ENCODE measurements around the gene RHOT1. TPM values are rescaled to one million over a fixed set of nuclear protein-coding genes. Genes with fewer than 3 reads are reported as not detected.
"Not testable (repeated sequence)": the region's sequence is repeated elsewhere in the genome, so short reads cannot be mapped to it uniquely, and the experiment has no call there.

RHOT1 gene
- total and polyA plus RNA-seq, 3 experiments from 2014 or later, result 20.6 to 31.2 (median 22.5) TPM

DNA sequence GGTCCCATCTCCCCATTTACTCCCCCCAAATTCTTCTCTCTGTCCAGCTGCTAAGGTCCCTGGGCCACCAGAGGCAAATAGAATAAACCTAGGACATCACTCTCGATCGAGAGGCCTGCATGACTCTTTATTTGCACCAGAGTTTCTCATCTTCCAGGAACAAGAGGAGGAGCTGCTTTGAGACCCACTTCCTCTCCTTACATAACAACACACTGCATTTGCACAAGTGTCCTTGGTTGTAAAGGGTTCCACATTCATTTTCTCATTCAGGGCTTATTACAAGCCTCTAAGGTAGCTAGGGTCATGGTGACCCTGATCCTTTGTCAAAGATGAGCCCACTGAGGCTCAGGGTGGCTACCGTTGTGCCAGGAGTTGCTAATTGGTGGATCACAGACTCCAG, 38.1 kb upstream of the RHOT1 start:
- peaks cover 0 to 4% (median 0%) of the 10 kb centered on the region in 3 donors for H3K36me3 Mint-ChIP-seq
- peak overlapping the region in 7 of 8 donors; percentile 10 to 89 (median 64) for H3K27ac Mint-ChIP-seq
- Histone ChIP-seq H3K36me3 (ENCODE audit: insufficient read depth, low read length) (no peaks in the 10 kb centered on the region), H3K27ac (ENCODE audit: low read depth, low read length) (no peak overlapping the region), H3K4me3 (ENCODE audit: low read length) (peak overlapping the region; percentile 11), H3K4me1 (ENCODE audit: insufficient read depth, low read length) (peaks cover 19% of the 10 kb centered on the region), H3K27me3 (ENCODE audit: insufficient read depth, low read length, poor library complexity, severe bottlenecking) (no peaks in the 10 kb centered on the region), H3K9me3 (ENCODE audit: low read length) (no peaks in the 10 kb centered on the region)
- peaks cover 14 to 17% (median 15%) of the 10 kb centered on the region in 3 donors for H3K4me1 Mint-ChIP-seq
- H3K4me3 Mint-ChIP-seq, result peak overlapping the region in 2 of 7 donors; percentile 48 to 70
- DNase-seq, result peak in 1 of 5 donors; percentile 21
- POLR2A ChIA-PET, result no interaction called here
- no peaks in the 10 kb centered on the region for H3K9me3 Mint-ChIP-seq
- CTCF ChIA-PET, result no interaction called here
- H3K27me3 Mint-ChIP-seq, result peaks cover 0 to 1% of the 10 kb centered on the region in 2 donors

DNA sequence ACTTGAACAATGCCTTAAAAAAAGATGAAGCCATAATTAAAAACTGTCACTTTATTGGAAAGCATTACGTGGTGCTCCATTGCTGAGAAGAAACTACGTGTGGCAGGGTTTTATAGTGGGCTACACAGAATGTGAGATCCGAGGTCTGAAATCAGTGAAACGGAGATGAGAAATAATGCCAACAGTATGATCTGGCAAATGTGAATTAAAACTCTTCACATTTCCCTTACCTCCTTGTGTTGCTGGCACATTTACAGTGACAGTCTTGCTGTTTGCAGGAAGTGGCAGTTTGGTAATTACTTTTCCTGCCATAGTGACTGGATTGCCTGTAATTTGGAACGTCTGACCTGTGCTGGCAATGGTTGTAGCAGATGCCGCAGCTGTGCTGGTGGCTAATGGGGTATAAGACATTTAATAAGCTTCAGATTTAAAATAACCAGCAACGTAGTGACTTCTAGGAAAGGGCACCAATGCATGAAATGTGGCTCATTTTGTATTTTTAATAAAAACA, 35.8 kb upstream of the RHOT1 start:
- H3K4me3 ChIP-seq (ENCODE audit: low read length); H3K36me3 ChIP-seq (ENCODE audit: insufficient read depth, low read length); H3K36me3 Mint-ChIP-seq; DNase-seq; H3K27me3 ChIP-seq (ENCODE audit: insufficient read depth, low read length, poor library complexity, severe bottlenecking); H3K27me3 Mint-ChIP-seq; H3K4me3 Mint-ChIP-seq; H3K9me3 Mint-ChIP-seq; POLR2A ChIA-PET; CTCF ChIA-PET; H3K9me3 ChIP-seq (ENCODE audit: low read length); H3K27ac ChIP-seq (ENCODE audit: low read depth, low read length): not testable (repeated sequence)
- Mint-ChIP-seq H3K4me1 (peaks cover 14 to 17% (median 15%) of the 10 kb centered on the region in 3 donors), H3K27ac (peak overlapping the region in 2 of 8 donors; percentile 32 to 48)
- H3K4me1 ChIP-seq (ENCODE audit: insufficient read depth, low read length), result peaks cover 20% of the 10 kb centered on the region

DNA sequence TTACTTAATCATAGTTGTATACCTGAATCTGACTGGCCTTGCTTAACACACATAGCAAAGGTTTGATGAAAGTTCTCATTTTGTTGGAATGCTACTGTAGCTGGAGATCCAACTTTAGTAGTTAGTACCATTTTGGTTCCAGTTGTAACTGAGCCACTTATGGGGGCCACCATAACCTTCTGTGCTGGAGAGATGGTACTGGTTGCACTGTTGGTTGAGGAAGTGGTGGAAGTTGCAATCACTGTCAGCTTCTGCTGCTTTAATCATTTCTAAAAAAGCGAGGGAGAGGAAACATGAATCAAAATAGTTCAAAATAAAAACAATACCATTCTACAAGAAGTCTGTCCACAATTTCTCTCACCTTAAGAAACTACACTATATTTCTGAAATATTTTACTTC, 35.1 kb upstream of the RHOT1 start:
- H3K36me3 Mint-ChIP-seq; H3K27ac ChIP-seq (ENCODE audit: low read depth, low read length); H3K36me3 ChIP-seq (ENCODE audit: insufficient read depth, low read length); H3K9me3 Mint-ChIP-seq; H3K27me3 ChIP-seq (ENCODE audit: insufficient read depth, low read length, poor library complexity, severe bottlenecking); H3K27me3 Mint-ChIP-seq; H3K9me3 ChIP-seq (ENCODE audit: low read length); H3K4me3 Mint-ChIP-seq; H3K4me3 ChIP-seq (ENCODE audit: low read length); POLR2A ChIA-PET; DNase-seq; H3K27ac Mint-ChIP-seq: not testable (repeated sequence)
- H3K4me1 Mint-ChIP-seq, result peaks cover 14 to 17% (median 15%) of the 10 kb centered on the region in 3 donors
- peaks cover 25% of the 10 kb centered on the region for H3K4me1 ChIP-seq (ENCODE audit: insufficient read depth, low read length)
- CTCF ChIA-PET, result interaction anchor here (1.4 kb wide), 1 partner anchor 13 kb away, joined by 5 read pairs; no protein-coding TSS in a partner anchor

DNA sequence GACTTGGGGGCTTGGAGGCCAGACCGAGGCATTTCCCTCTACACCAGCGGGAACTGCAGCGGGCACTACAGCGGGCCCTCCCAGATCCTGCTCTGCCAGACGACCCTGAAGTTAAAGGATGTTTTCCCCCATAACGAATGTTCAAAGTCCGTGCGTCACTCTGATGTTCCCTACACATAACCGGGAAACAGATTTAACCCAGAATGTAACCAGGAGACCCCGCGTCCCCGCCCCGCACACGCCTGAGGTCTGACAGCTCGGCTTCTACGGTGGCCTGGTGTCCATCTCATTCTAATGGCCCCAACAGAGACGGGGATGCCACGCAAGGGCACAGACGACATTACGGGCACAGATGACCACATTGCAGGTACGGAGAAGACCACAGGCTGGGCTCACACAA, 31.7 kb upstream of the RHOT1 start:
- H3K9me3 Mint-ChIP-seq, result no peaks in the 10 kb centered on the region
- CTCF ChIA-PET, result no interaction called here
- peaks cover 4 to 7% (median 5%) of the 10 kb centered on the region in 3 donors for H3K4me1 Mint-ChIP-seq
- DNase-seq, result no peak
- H3K4me1 ChIP-seq (ENCODE audit: insufficient read depth, low read length), result peaks cover 12% of the 10 kb centered on the region
- H3K36me3 ChIP-seq (ENCODE audit: insufficient read depth, low read length), result no peaks in the 10 kb centered on the region
- no peak overlapping the region for H3K27ac ChIP-seq (ENCODE audit: low read depth, low read length)
- H3K27me3 ChIP-seq (ENCODE audit: insufficient read depth, low read length, poor library complexity, severe bottlenecking), result no peaks in the 10 kb centered on the region
- H3K27me3 Mint-ChIP-seq, result peaks cover 0 to 1% of the 10 kb centered on the region in 2 donors
- H3K4me3 ChIP-seq (ENCODE audit: low read length), result no peak overlapping the region
- H3K27ac Mint-ChIP-seq, result no peak overlapping the region
- no peak overlapping the region for H3K4me3 Mint-ChIP-seq
- H3K36me3 Mint-ChIP-seq, result no peaks in the 10 kb centered on the region
- POLR2A ChIA-PET, result no interaction called here
- no peaks in the 10 kb centered on the region for H3K9me3 ChIP-seq (ENCODE audit: low read length)

DNA sequence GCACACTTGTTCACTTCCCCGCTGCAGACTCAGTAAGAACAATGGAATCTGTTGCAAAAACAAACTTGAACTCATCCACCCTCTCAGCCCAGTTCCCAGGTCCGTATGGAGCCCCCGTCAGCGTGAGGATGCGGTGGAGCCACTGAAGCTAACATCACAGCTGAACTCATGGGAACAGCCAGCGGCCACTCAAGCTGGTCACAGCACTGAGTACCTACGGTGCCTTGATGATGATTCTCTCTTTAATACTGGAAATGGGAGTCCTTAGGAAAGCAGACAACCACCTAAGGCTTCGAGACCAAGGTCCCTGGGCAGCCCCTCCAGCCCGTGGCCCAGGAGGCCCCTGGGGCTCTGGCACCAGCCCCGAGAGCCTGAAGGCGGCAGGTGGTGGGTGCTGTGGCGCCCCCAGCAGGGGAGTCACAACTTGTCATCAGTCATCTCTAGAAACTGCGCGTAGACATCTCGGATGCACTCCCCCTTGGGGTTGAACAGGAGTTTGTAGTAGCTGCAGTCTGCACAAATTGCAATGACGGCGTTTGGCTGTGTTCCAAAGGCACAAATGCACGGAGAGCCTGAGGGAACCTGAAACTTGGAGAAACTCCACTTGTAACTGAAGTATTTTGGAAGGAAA, 31.0 kb upstream of the RHOT1 start:
- POLR2A ChIA-PET, result interaction anchor here (0.5 kb wide), 1 partner anchor 51 kb away, joined by 3 read pairs; no protein-coding TSS in a partner anchor
- CTCF ChIA-PET, result no interaction called here

DNA sequence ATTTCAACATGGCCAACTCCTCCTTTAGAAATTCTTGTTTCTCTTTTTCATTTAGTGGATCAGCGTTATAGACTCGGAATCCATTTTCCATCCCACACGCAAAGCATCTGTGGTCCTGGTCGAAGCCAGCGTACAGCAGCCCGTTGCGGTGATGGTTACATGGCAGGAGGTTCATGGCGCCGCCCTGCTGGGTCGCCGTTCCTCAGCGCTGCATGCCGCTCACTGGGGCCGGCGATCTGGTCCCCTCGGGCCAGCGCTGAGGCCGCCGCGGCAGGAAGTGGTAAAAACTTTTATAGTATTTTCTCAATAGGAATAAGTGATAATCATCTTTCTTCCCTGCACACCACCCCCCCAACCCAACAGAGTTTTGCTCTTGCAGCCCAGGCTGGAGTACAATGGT, 29.9 kb upstream of the RHOT1 start:
- Mint-ChIP-seq H3K36me3 (no peaks in the 10 kb centered on the region), H3K9me3 (no peaks in the 10 kb centered on the region), H3K27me3 (peaks cover 1 to 8% of the 10 kb centered on the region in 2 donors), H3K27ac (no peak overlapping the region), H3K4me1 (peaks cover 0 to under 1% (median 0%) of the 10 kb centered on the region in 3 donors), H3K4me3 (no peak overlapping the region)
- no peak overlapping the region for H3K27ac ChIP-seq (ENCODE audit: low read depth, low read length)
- H3K36me3 ChIP-seq (ENCODE audit: insufficient read depth, low read length), result no peaks in the 10 kb centered on the region
- DNase-seq, result no peak
- POLR2A ChIA-PET, result no interaction called here
- peaks cover 6% of the 10 kb centered on the region for H3K4me1 ChIP-seq (ENCODE audit: insufficient read depth, low read length)
- no peaks in the 10 kb centered on the region for H3K9me3 ChIP-seq (ENCODE audit: low read length)
- CTCF ChIA-PET, result no interaction called here
- no peak overlapping the region for H3K4me3 ChIP-seq (ENCODE audit: low read length)
- H3K27me3 ChIP-seq (ENCODE audit: insufficient read depth, low read length, poor library complexity, severe bottlenecking), result no peaks in the 10 kb centered on the region

More for the DNA sequence above, 31.0 kb upstream of the RHOT1 start:
- Mint-ChIP-seq H3K27ac (no peak overlapping the region), H3K9me3 (no peaks in the 10 kb centered on the region), H3K27me3 (peaks cover 1 to 3% of the 10 kb centered on the region in 2 donors), H3K36me3 (no peaks in the 10 kb centered on the region), H3K4me3 (no peak overlapping the region), H3K4me1 (peaks cover 4 to 7% (median 5%) of the 10 kb centered on the region in 3 donors)
- H3K36me3 ChIP-seq (ENCODE audit: insufficient read depth, low read length), result no peaks in the 10 kb centered on the region
- H3K27ac ChIP-seq (ENCODE audit: low read depth, low read length), result no peak overlapping the region
- peaks cover 11% of the 10 kb centered on the region for H3K4me1 ChIP-seq (ENCODE audit: insufficient read depth, low read length)
- no peak overlapping the region for H3K4me3 ChIP-seq (ENCODE audit: low read length)
- DNase-seq, result peak in 3 of 5 donors; percentile 10 to 60 (median 40)
- no peaks in the 10 kb centered on the region for H3K9me3 ChIP-seq (ENCODE audit: low read length)
- H3K27me3 ChIP-seq (ENCODE audit: insufficient read depth, low read length, poor library complexity, severe bottlenecking), result no peaks in the 10 kb centered on the region

DNA sequence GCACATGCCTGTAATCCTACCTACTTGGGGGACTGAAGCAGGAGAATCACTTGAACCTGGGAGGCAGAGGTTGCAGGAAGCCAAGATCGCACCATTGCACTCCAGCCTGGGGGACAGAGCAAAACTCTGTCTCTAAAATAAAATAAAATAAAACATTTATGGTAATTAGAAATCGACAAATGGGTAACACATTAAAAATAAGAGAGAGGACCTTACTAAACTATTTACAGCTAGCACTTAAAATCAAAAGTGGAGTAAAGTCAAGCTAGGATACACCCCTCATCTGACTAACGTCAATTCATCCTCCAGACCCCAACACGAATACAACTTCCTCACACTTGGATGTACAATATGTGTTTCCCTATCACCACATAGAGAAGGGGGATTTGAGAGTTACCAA, 27.8 kb upstream of the RHOT1 start:
- Mint-ChIP-seq H3K9me3 (no peaks in the 10 kb centered on the region), H3K4me1 (no peaks in the 10 kb centered on the region), H3K4me3 (no peak overlapping the region), H3K27me3 (peaks cover 10 to 22% of the 10 kb centered on the region in 2 donors), H3K27ac (peak overlapping the region in 1 of 8 donors; percentile 78), H3K36me3 (no peaks in the 10 kb centered on the region)
- Histone ChIP-seq H3K9me3 (ENCODE audit: low read length) (no peaks in the 10 kb centered on the region), H3K36me3 (ENCODE audit: insufficient read depth, low read length) (no peaks in the 10 kb centered on the region), H3K27me3 (ENCODE audit: insufficient read depth, low read length, poor library complexity, severe bottlenecking) (no peaks in the 10 kb centered on the region), H3K27ac (ENCODE audit: low read depth, low read length) (no peak overlapping the region), H3K4me3 (ENCODE audit: low read length) (no peak overlapping the region), H3K4me1 (ENCODE audit: insufficient read depth, low read length) (peaks cover 6% of the 10 kb centered on the region)
- CTCF ChIA-PET, result no interaction called here
- DNase-seq, result no peak
- POLR2A ChIA-PET, result no interaction called here

DNA sequence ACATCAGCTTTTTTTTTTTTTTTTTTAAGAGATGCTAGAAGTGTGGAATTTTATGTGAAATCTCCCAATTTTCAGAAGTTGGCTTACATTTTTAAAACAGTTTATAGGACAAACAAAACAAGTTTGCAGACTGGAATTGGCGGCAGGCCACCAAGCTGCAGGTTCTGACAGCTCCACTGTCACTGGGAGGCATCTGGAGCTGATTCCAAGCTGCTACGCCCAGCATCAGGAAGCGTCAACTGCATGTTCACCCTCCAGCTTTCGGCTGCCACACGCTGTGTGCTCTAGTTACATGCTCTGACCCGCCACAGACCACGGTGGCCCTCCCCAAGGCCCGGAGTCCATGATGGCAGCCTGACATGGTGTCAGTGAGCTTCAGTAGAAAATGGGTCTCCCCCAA, 26.8 kb upstream of the RHOT1 start:
- H3K27me3 ChIP-seq (ENCODE audit: insufficient read depth, low read length, poor library complexity, severe bottlenecking); H3K4me1 ChIP-seq (ENCODE audit: insufficient read depth, low read length); H3K27ac Mint-ChIP-seq; H3K36me3 Mint-ChIP-seq; H3K4me3 ChIP-seq (ENCODE audit: low read length); H3K27ac ChIP-seq (ENCODE audit: low read depth, low read length); H3K9me3 Mint-ChIP-seq; POLR2A ChIA-PET; H3K9me3 ChIP-seq (ENCODE audit: low read length); H3K4me3 Mint-ChIP-seq; H3K4me1 Mint-ChIP-seq; H3K36me3 ChIP-seq (ENCODE audit: insufficient read depth, low read length); DNase-seq: not testable (repeated sequence)
- CTCF ChIA-PET, result interaction anchor here (1.6 kb wide), 1 partner anchor 10 kb away, joined by 4 read pairs; no protein-coding TSS in a partner anchor
- peaks cover 10 to 24% of the 10 kb centered on the region in 2 donors for H3K27me3 Mint-ChIP-seq

All from CD8-positive, alpha-beta memory T cell (primary cell).